ENCODE data around the gene SLCO2B1.
A peak's percentile ranks its signal among the peaks of the same experiment; 100 is the strongest.

The SLCO2B1 gene

DNA sequence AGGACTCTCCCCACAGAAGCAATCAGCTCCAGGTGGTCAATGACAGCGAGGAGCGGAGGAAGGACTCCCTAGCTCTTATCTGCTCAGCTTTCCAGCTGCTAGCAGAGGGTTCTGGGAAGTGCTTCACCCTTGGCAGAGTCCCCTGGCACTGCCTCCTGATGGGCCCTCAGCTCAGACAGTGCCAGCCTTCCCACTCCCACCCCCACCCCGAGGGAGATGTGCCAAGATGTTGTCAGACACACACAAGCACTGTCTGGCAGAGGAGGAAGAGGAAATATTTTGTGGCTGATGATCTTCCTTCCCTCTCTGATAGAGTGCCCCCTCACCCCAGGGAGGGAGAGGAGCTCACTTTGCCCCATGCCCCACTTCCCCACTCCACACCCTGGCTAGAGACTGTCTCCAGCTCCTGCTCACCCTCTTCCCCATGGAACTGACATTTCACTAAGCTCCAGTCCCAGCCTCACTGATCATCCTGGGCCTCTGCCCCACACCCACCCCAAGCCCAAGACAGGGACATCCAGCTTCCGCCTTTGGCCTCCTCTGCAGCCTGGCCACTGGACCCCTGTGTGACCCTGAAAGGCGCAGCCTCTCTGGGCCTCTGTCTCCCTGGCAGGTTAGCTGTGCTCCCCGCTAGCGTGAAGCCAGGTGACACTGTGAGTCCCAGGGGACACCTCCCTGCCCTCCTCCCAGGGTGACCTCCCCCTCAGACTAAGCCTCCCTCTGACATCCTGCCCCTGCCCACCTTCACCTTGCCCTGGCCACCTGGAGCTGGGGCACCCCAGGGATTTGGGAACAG is 44.5 kb downstream of the SLCO2B1 start:
- peak; percentile 26 for DNase-seq

DNA sequence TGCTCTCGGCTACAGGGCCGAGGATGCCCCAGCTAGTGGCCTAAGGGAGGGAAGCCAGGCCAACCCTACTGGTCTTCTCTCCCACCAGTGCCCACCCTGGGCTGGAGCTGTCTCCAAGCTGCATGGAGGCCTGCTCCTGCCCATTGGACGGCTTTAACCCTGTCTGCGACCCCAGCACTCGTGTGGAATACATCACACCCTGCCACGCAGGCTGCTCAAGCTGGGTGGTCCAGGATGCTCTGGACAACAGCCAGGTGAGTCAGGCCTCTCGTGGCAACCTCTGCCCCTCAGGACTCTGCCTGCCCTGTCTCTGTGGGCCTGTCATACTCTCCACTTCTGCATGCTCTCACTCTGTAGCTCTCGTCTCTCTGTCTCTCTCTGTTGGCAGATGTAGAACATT is 45.5 kb downstream of the SLCO2B1 start:
- DNase-seq = no peak

- DNase-seq = no peak
Observed at GRCh38 chr11:75197512-75198277, 46.8 kb downstream of the SLCO2B1 start.

DNA sequence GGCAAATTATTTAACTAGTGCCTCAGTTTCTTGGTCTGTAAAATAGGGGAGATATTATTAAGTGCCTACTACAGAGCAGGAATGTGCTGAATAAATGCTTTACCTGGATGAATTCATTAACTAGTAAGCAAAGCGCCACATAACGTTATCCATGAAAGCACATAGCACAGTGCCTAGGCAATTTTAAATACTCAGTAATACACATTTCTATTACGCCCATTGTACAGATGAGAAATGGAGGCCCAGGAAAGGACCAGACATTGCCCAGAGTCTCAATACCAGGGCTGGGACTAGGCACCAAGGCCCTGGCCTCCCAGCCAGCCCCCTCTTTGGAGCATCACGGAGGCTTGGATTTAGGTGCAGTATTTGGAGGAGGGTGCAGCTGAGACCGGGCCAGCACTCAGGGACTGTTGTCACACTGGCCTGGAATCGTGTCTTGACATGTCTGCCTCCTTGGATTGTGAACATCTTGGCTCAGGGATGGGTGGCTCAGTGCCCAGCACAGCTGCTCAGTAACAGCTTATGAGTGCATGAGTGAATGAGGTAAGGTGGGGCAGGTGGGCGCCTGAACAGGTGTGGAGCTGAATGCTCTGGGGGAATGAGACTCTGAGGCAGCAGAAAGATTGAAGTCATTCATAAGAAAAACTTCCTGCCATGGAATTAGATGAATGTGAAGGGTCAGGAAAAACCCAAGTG is 47.5 kb downstream of the SLCO2B1 start:
- peak; percentile 71 for DNase-seq

DNA sequence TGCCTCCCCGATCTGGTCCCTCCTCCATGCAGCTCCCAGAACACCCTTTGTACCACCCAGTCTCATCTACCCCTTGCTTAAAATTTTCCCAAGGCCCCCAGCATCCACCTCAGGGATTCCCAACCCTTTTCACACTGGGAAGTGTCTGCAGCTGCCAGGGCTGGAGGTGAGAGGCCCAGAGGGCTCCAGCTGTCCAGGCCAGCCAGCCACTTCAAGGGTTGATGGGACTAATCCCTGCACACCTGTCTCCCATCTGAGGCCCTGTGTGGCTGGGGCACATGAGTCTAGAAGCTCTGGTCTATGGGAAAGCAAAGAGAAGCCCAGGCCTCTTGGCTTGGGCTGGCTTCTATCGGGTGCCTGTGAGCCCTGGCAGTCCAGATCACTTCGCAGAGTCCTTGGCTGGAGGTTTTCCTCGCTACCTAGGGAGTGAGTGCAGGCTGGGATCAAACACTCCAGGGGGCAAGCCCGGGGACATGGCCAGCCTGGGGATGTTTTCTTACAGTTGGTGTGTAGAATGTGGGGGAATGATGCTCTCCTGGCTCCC is 48.6 kb downstream of the SLCO2B1 start:
- DNase-seq = peak; percentile 14

DNA sequence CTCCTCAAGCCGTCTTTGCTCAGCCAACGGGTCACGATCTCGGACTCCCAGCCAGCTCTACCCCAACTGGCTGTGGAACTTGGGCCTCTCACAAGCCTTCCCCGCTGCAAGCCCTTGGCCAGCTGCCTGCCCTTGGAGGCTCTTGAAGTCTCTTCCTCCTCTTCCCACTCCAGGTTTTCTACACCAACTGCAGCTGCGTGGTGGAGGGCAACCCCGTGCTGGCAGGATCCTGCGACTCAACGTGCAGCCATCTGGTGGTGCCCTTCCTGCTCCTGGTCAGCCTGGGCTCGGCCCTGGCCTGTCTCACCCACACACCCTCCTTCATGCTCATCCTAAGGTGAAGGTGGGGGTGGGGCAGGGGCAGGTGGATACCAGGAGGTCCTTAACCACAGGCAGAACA is 49.1 kb downstream of the SLCO2B1 start:
- no peak for DNase-seq

- no peak for DNase-seq
Observed at GRCh38 chr11:75200531-75200930, 49.6 kb downstream of the SLCO2B1 start.

DNA sequence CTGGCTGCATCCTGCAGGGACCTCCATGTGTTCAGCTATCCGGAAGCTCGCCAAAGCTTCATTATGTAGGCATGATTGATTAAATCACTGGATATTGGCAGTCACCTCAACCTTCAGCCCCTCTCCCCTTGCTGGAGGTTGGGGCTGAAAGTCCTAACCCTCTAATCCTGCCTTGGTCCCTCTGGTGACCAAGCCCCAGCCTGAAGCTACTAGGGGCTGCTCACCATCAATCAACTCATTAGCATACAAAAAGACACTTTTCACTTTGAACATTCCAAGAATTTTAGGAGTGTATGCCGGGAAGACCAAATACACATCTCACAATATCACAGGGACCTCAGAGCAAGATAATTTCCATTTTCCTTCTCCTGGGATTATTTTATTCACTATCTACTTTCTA is 50.9 kb downstream of the SLCO2B1 start:
- DNase-seq = no peak

DNA sequence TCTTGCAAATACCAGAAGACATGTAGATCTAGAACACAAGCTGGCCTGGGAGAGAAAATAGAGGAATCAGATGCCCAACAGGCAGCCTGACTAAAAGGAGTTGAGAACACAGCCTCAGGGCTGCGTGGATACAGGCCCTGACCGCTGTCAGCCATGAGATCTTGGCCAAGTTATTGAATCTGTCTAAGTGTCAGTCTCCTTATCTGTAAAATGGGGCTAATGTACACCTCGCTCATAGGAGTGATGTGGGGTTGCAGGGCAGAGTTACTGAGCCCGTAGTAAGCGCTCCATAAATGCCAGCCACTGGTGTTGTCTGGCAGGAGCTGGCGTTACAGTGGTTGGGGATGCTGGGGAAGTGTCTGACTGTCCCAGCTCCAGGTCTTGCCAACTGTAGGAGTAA is 51.3 kb downstream of the SLCO2B1 start:
- no peak for DNase-seq

GRCh38 chr11:75203138-75203537 is 52.2 kb downstream of the SLCO2B1 start:
- no peak for DNase-seq

- DNase-seq = no peak
Observed at GRCh38 chr11:75203641-75204011, 52.7 kb downstream of the SLCO2B1 start.

DNA sequence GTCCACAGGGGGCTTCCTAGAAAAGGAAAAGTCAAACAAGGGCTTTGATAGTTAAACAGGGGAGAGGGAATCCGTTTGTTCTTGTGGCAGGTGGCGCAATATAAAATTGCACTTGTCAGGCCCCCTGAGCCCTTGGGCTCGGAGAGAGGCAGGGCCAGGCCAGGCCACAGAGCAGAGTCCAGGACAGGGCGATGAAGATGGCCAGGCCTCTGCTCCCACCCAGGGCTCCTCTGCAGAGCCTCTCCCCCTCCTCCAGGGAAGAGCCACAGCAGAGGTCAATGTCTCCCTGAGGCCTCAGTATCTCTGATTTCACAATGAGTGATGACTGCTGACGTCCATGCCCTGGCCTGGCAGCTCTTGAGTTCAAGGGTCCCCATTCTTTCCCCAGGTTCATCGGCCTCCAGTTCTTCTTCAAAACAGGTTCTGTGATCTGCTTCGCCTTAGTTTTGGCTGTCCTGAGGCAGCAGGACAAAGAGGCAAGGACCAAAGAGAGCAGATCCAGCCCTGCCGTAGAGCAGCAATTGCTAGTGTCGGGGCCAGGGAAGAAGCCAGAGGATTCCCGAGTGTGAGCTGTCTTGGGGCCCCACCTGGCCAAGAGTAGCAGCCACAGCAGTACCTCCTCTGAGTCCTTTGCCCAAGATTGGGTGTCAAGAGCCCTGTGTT is 53.2 kb downstream of the SLCO2B1 start:
- DNase-seq = no peak

- DNase-seq = peak; percentile 50
Observed at GRCh38 chr11:75204685-75205563, 54.0 kb downstream of the SLCO2B1 start.

GRCh38 chr11:75205564-75206020 is 54.7 kb downstream of the SLCO2B1 start:
- no peak for DNase-seq

DNA sequence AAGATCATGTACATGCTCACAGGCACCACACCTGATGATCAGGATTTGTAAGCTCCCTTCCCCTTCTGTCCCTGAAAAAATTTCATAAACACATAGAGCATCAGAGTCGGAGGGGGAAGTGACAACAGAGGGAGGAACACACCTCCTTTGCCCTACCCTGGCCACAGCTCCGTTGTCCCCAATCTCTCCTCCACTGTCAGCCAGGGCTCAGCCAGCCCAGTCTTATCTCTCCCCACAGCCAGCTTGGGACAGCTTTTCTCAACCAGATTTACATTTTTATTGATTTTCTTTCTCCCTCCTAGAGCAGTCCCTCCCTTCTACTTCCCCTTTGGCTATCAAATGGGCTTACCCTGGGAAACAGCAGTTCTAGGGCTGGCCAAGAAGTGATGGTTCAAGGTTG is 57.5 kb downstream of the SLCO2B1 start:
- DNase-seq = no peak

DNA sequence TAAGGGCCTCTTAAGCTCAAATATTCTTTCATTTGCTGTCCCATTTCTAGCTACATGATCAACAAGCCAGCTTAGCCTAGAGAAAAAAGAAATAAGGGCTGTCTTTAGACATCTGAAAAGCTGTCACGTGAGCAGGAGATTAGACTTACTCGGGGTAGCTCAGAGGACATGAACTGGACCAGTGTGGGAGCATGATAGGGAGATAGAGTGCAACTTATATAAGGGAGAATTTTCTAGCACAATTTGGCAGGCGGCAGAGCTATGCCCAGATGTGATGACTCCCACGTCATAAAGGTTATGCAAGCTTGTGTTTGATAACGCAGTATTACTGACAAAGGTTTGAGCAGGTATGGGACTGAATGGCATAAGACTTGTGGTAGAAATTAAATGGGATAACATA is 61.5 kb downstream of the SLCO2B1 start:
- DNase-seq = no peak

DNA sequence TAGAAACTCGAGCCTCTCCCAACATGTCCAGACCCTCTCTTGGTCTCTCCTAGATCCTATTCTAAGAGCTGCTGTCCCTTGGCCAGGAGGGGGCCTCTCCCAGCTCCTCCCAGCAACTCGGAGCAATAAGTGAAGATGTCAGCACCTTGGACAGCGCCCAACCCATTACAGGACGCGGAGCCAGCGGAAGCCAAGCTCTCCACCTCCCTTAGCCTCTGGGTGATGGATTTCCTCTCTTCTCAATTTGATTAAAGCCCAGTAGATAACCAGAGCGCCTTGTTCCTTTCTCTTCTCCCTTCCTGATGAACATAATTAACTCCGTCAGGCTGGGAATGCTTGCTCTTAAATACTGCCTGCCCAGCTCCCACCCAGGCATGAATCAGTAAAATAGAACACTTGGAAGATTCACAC is 63.5 kb downstream of the SLCO2B1 start:
- no peak for DNase-seq

DNA sequence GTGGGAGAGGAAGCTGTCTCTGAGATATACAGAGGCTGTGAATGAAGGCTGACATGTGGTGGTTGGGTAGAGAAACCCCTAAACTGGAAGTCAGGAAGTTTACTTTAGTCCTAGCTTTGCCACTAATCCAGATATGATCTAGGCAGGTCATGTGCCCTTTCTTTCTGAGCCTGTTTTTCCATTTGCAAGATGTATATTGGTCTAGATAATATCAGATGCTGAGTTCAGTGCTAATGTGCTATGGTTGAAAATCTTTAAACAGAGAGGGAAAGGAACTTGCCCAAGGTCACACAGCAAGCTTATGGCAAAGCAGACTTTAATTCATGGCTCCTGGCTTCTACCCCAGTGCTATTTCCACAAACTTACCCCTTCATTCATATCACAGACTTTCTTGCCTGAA is 63.9 kb downstream of the SLCO2B1 start:
- DNase-seq = no peak

DNA sequence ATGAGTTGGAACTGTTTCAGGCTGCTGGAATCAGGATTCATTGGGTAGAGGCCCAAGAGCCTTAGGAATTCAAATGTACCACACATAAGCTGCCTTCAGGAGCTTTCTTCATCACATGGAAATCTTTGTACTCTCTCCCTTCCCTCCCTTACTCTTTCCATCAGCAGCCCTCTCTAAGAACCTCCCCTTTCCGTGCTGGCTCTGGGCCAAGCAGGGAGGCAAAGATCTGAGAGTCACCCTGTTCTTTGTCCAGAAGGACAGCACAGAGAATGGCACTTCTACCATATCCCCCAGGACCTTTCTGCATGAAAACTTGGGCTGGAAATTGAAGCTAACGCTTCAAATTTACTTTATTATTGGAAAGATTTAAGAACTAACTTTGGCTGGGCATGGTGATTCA is 69.0 kb downstream of the SLCO2B1 start:
- no peak for DNase-seq

GRCh38 chr11:75223954-75224643 is 73.2 kb downstream of the SLCO2B1 start:
- no peak for DNase-seq

DNA sequence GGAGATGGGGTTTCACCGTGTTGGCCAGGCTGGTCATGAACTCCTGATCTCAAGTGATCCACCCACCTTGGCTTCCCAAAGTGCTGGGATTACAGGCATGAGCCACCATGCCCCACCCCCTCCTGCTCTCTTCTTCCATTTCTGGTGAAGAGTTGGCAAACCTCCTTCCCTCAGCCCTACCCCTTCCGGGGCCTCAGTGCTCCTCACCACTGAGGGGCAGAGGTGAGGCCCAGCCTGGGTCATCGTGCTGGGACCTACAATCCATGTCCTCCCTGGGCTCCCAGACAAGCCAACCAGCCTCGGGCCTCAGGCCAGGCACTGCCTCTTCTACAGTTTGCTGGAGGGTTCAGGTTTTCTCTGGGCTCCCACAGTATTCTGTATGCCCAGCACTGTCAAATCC is 74.9 kb downstream of the SLCO2B1 start:
- no peak for DNase-seq

All from NCI-H1105 (cell line).